ENCODE data around the gene STK17B. TPM values are rescaled to one million over a fixed set of nuclear protein-coding genes. Genes with fewer than 3 reads are reported as not detected.

The STK17B gene
- total and polyA plus RNA-seq, 4 donors: 9.0 to 73.7 (median 27.2) TPM

DNA sequence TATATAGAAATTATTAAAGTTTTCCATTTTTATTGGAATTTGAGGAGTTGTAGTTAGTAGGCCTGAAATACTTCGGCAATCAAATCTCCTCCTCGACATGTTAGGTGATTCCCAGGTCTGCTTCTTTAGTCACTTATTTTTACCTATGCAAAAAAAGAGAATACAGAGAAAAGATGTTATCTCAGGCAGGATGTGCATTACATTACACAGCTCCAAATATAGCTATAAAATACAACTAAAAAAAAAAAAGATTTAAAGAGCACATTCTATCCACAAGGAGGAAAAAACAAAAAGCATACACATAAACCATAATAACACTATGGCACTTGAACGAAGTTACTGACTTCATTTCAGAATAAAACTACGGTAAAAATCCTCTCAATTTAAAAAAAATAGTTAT lies 8.1 kb downstream of the STK17B start:
- Histone ChIP-seq H3K27ac (ENCODE audit: low read depth in 1 of 2, low read length in 1 of 2) (no peak overlapping the region), H3K9me3 (ENCODE audit: control insufficient read depth in 4 of 4, insufficient read depth in 3 of 4, low read length in 3 of 4) (no peaks in the 10 kb centered on the region)
- WGBS, 2 donors: 58 to 77% methylated on average over 4 of the region's 4 CpGs

DNA sequence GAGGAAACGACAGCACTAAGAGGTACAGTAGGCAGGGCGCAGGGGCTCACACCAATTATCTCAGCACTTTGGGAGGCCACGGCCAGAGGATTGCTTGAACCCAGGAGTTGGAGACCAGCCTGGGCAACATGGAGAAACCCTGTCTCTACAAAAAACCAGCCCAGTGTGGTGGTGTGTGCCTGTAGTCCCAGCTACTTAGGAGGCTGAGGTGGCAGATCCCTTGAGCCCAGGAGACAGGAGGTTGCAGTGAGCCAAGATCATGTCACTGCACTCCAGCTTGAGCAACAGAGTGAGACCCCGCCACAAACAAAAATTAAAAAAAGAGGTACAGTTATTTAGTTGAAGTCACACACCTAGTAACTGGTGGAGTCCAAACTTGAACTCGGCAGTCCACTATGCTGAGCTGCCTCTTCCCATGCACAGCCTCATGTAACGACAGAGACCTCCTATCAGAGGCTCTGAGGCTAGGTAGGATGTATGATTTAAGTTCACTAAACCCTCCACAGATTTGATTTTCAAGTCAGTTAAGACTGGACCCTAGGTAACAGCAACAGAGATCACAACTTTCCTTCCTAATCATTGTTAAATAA lies 8.7 kb downstream of the STK17B start:
- TF ChIP-seq, protein P1, sequence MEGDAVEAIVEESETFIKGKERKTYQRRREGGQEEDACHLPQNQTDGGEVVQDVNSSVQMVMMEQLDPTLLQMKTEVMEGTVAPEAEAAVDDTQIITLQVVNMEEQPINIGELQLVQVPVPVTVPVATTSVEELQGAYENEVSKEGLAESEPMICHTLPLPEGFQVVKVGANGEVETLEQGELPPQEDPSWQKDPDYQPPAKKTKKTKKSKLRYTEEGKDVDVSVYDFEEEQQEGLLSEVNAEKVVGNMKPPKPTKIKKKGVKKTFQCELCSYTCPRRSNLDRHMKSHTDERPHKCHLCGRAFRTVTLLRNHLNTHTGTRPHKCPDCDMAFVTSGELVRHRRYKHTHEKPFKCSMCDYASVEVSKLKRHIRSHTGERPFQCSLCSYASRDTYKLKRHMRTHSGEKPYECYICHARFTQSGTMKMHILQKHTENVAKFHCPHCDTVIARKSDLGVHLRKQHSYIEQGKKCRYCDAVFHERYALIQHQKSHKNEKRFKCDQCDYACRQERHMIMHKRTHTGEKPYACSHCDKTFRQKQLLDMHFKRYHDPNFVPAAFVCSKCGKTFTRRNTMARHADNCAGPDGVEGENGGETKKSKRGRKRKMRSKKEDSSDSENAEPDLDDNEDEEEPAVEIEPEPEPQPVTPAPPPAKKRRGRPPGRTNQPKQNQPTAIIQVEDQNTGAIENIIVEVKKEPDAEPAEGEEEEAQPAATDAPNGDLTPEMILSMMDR (IDR thresholded peaks at IDR 0.05; ENCODE audit: control extremely low read depth, extremely low read depth): no peak
- Histone ChIP-seq H3K9me3 (ENCODE audit: control insufficient read depth in 4 of 4, insufficient read depth in 3 of 4, low read length in 3 of 4) (no peaks in the 10 kb centered on the region), H3K27ac (ENCODE audit: low read depth in 1 of 2, low read length in 1 of 2) (no peak overlapping the region), H3K4me3 (no peak overlapping the region), H3K4me1 (ENCODE audit: control insufficient read depth in 5 of 5, insufficient read depth in 5 of 5, low read length in 5 of 5) (peaks cover 0 to 9% (median 0%) of the 10 kb centered on the region in 5 donors), H3K36me3 (ENCODE audit: control insufficient read depth in 4 of 4, insufficient read depth in 4 of 4, low read length in 4 of 4) (peaks cover 0 to 6% (median 2%) of the 10 kb centered on the region in 4 donors), H3K9ac (ENCODE audit: insufficient read depth in 1 of 2, low read length in 2 of 2) (no peak overlapping the region), H3K27me3 (ENCODE audit: control insufficient read depth in 3 of 3, insufficient read depth in 3 of 3, low read length in 2 of 3) (no peaks in the 10 kb centered on the region)
- WGBS, 2 donors: 89% methylated on average over 6 of the region's 6 CpGs
- no peak for DNase-seq
- ATAC-seq (ENCODE audit: insufficient read depth, low FRiP score): no peak

More for the DNA sequence above, 8.1 kb downstream of the STK17B start:
- no peak for DNase-seq
- no peaks in the 10 kb centered on the region for H3K27me3 ChIP-seq (ENCODE audit: control insufficient read depth in 3 of 3, insufficient read depth in 3 of 3, low read length in 2 of 3)
- peaks cover 0 to 6% (median 2%) of the 10 kb centered on the region in 4 donors for H3K36me3 ChIP-seq (ENCODE audit: control insufficient read depth in 4 of 4, insufficient read depth in 4 of 4, low read length in 4 of 4)
- ATAC-seq (ENCODE audit: insufficient read depth, low FRiP score): no peak
- TF ChIP-seq, protein P1 (IDR thresholded peaks at IDR 0.05; ENCODE audit: control extremely low read depth, extremely low read depth): no peak
- H3K4me1 ChIP-seq (ENCODE audit: control insufficient read depth in 5 of 5, insufficient read depth in 5 of 5, low read length in 5 of 5): peaks cover 0 to 9% (median 0%) of the 10 kb centered on the region in 5 donors
- H3K9ac ChIP-seq (ENCODE audit: insufficient read depth in 1 of 2, low read length in 2 of 2): no peak overlapping the region
- no peak overlapping the region for H3K4me3 ChIP-seq

DNA sequence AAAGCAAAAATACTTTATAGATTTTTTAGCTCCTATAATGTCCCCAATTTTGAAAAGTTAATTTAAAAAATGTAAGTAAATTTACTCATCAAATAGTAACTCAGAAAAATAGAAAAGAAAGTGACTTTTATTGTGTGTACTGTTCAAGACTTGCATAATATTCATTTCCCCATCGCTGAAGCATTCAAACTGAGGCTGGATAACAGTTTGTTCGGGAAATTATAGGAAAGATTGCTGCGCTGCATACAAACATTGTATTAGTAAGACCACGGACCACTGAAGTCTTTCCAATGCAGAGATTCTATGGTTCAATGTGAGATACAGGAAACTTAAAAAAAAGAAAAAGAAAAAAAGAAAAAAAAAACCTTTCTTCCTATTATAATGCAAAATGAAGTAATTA lies 10.4 kb downstream of the STK17B start:
- no peak overlapping the region for H3K9ac ChIP-seq (ENCODE audit: insufficient read depth in 1 of 2, low read length in 2 of 2)
- H3K4me3 ChIP-seq: no peak overlapping the region
- H3K4me1 ChIP-seq (ENCODE audit: control insufficient read depth in 5 of 5, insufficient read depth in 5 of 5, low read length in 5 of 5): peaks cover 0 to 2% (median 0%) of the 10 kb centered on the region in 5 donors
- peaks cover 0 to 6% (median 2%) of the 10 kb centered on the region in 4 donors for H3K36me3 ChIP-seq (ENCODE audit: control insufficient read depth in 4 of 4, insufficient read depth in 4 of 4, low read length in 4 of 4)
- WGBS, 2 donors: 35 to 68% methylated on average over 4 of the region's 4 CpGs
- H3K27ac ChIP-seq (ENCODE audit: low read depth in 1 of 2, low read length in 1 of 2): no peak overlapping the region
- TF ChIP-seq, protein P1 (IDR thresholded peaks at IDR 0.05; ENCODE audit: control extremely low read depth, extremely low read depth): no peak
- no peaks in the 10 kb centered on the region for H3K9me3 ChIP-seq (ENCODE audit: control insufficient read depth in 4 of 4, insufficient read depth in 3 of 4, low read length in 3 of 4)
- DNase-seq: no peak
- ATAC-seq (ENCODE audit: insufficient read depth, low FRiP score): no peak
- H3K27me3 ChIP-seq (ENCODE audit: control insufficient read depth in 3 of 3, insufficient read depth in 3 of 3, low read length in 2 of 3): no peaks in the 10 kb centered on the region

GRCh38 chr2:196160101-196160500 lies 11.3 kb downstream of the STK17B start:
- Histone ChIP-seq H3K27me3 (ENCODE audit: control insufficient read depth in 3 of 3, insufficient read depth in 3 of 3, low read length in 2 of 3) (no peaks in the 10 kb centered on the region), H3K4me1 (ENCODE audit: control insufficient read depth in 5 of 5, insufficient read depth in 5 of 5, low read length in 5 of 5) (no peaks in the 10 kb centered on the region), H3K9me3 (ENCODE audit: control insufficient read depth in 4 of 4, insufficient read depth in 3 of 4, low read length in 3 of 4) (no peaks in the 10 kb centered on the region), H3K4me3 (no peak overlapping the region), H3K9ac (ENCODE audit: insufficient read depth in 1 of 2, low read length in 2 of 2) (no peak overlapping the region), H3K27ac (ENCODE audit: low read depth in 1 of 2, low read length in 1 of 2) (no peak overlapping the region), H3K36me3 (ENCODE audit: control insufficient read depth in 4 of 4, insufficient read depth in 4 of 4, low read length in 4 of 4) (peaks cover 0 to 6% (median 2%) of the 10 kb centered on the region in 4 donors)
- WGBS, 2 donors: 13 to 24% methylated on average over 3 of the region's 3 CpGs
- ATAC-seq (ENCODE audit: insufficient read depth, low FRiP score) (peak; percentile 82), DNase-seq (peak; percentile 25 to 68 (median 63))
- TF ChIP-seq, protein P1 (IDR thresholded peaks at IDR 0.05; ENCODE audit: control extremely low read depth, extremely low read depth): no peak

Data from lung (tissue), 12 donors.